Stimulated activated CD4-positive, alpha-beta T cell treated with anti-CD3 and anti-CD28 coated beads, TNF-alpha, amount 100 ng/mL, for 24 hours (primary cell): ENCODE measurements around the gene MSTO1.
"Not testable (repeated sequence)": the region's sequence is repeated elsewhere in the genome, so short reads cannot be mapped to it uniquely, and the experiment has no call there.

Source experiments
- DNase-seq, 3 experiments: peaks; one replicate each; pipeline ENCODE4 v3.0.0-alpha.2; 2020; ENCODE audit warnings: low read depth in 3 of 3

The MSTO1 gene

DNA sequence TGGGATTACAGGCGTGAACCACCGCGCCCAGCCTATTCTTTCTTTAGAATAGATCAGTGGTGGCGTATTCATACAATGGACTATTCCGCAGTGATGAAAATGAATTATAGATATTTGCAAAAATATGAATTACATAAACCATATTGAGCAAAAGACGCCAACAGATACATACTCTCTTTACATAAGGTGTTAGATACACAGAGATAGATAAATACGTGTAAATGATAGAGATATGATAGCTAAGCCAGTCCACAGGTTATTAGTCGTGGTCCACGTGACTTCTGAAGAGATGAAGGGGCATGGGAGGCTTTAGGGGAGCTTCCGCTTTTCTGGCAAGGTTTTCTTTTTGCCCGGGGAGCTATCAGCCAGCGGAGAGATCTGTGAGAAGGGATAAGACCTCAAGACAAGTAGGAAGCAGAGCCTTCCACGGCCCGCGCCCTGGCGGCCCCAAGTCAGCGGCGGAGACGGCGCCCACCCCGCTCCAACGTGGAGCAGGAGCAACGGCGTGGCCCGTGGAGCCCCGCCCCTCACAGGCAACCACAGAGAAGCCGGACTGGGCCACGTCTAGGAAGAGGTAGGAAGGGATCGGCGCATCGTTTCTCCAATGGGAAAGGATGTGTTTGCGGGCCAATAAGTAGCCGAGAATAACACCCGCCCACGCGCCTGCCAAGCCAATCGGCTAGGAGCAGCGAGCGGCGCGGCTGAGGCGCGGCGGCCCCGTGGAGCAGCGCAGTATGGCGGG lies at the start of gene MSTO1:
Gene MSTO1 (plus strand): TSS at position 704 of the 742 bp plus-strand sequence. CDS start 31 bp downstream, at position 735.
- DNase-seq = peak; percentile 97 to 99 (median 99)

DNA sequence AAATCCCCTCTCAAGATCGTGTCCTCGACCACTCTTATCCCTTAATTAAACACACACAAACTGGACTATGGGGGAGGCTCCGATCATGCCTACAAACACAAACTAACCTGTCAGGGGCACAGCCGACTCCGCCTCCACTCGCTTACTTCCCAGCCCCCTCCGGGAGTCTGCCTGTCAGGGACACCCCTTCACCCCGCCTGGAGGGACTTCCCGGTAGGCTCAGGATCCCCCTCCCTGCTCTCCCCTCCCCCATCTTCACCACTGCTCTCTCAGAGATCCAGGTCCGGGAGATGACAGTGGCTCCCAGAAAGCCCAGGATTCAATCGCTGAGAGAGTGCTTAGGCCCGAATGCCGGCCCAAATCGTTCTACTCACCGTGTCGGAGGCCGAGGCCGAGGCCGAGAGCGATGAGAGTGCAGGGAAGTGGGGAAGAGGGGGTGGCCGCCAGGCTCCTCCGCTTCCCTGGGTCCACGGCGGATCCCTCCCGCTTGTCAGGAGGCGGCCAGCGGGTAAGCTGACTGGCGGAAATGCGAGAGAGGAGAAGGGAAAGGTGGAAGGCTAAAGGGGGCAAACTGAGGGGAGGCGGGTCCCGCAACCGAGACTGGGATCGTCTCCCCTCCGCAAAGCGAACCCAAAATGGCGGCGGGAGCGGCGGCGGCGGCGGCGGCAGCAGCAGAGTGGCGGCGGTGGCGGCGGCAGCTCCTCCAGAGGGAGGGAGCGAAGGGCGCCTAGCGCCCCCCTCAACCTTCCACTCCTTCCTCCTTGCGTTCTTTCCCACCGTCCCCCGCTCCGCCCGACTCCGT lies 48.0 kb upstream of the MSTO1 start:
- peak; percentile 36 to 56 (median 37) for DNase-seq

DNA sequence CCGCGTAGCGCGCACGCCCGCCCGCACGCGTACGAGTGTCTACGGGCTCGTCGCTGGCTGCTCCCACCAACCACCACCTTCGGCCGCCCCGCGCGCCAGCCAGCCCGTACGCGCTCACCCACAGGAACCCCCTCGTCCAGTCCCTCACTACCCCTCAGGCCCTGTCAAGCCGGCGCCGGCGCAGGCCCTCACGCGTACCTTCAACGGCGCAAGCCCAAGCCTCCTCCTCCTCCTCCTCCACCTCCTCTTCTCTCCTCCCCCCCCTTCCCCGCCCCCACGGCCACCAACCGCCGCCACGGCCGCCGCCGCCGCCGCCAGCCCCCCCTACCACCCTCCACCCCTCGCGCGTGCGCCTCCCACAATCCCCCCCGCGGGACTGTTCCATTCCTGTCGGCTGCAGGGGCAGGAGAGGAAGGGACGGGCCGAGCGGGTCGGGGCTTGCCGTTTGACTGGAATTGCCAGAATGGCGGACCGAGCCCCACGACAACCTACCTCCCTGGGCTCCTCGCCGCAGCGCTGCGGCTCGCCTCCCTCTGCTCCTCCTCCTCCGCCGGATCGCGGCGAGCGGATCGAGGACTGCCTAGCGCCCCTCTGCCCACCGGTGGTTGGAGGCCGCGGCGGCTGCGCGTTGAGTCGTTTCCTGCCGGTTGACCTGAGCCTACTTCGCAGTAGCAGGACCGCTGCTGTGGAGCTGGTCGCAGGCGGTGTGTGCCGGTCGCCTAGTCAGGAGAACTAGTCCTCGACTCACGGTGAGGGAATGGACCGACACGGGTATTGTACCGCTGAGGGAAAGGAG lies 47.2 kb upstream of the MSTO1 start, which contains the start of gene ASH1L:
Gene ASH1L (minus strand): TSS at position 223 of the 796 bp plus-strand sequence. CDS start 41,284 bp downstream, outside the sequence.
- peak; percentile 88 to 92 (median 89) for DNase-seq

DNA sequence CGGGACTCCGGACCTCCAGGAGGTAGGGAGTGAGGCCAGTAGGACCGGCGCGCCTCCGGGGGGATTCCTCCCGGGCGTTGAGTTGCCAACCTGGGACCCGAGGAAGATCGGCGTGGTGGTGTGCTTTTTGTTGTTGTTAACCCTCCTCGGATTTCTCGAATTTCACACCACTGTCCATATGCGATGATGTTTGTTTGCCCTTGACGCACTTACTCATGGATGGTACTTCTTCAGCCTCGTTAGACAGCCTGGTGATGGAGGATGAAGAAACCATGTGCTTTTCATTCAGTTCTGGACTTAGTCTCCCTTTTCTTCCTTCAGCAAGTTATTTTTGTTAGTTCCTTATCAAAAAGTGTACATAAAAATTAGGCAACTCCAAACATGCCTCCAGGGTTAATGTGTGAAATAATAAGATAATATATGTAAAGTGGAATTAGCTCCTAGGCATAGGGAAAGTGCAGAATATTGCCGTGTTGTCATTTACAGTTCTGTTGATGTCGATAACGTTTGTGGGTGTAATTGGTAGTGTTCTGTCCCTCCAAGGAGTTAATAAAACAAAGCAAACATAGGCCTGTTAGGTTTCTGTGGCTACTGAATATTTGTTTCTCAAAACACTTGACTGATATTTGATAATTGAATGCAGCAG lies 46.5 kb upstream of the MSTO1 start:
- DNase-seq = not testable (repeated sequence)

DNA sequence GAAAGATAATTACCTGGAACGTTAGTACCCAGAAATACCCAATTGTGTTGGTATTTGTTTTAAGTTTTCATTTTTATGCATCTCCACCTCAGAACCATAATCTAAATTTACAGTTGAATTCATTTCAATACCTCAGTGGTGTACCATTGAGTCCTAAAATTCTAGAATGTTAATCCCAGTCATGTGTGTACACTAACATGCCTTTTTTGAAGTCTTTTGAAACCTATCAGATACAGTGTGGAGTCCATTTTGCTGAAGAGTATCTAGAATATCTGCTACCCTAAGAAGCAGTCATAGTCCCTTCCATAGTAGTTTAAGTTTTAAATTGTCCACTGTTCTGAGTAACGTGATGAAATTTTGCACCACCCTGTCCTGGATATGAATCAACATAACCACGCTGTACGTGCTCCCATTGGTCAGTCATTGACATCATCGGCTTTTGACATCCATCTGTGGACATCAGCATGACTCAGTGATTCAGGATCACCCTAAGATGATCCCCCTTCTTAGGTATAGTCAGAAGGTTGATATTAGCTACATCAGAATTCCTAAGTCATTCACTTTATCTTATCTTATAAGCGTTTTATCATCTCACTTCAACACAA lies 39.9 kb upstream of the MSTO1 start:
- DNase-seq = no peak

DNA sequence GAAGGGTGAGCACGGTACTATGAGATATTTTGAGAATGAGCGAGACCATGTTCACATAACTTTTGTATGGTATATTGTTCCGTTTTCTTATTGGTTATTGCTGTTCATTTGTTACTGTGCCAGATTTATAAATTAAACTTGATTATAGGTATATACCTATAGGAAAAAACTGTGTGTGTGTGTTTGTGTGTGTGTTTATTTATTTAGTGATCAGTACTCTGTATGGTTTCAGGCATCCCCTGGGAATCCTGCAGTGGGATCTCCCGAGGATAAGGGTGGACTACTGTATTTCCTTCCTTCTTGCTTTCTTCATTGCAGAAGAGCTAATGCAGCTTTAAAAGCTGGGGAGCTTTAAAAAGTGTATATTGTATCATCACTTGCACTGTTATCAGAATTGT lies 39.4 kb upstream of the MSTO1 start:
- DNase-seq = no peak

DNA sequence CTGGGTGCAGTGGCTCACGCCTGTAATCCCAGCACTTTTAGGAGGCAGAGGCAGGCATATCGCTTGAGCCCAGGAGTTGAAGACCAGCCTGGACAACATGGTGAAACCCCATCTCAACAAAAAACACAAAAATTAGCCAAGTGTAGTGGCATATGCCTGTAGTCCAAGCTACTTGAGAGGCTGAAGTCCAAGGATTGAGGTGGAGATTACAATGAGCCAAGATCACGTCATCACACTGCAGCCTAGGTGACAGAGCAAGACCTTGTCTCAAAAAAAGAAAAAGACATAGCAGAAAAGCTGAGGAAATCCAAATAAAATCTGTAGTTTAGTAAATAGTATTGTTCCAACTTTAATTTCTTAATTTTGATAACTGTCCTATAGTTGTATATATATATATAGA lies 35.9 kb upstream of the MSTO1 start:
- DNase-seq = no peak

DNA sequence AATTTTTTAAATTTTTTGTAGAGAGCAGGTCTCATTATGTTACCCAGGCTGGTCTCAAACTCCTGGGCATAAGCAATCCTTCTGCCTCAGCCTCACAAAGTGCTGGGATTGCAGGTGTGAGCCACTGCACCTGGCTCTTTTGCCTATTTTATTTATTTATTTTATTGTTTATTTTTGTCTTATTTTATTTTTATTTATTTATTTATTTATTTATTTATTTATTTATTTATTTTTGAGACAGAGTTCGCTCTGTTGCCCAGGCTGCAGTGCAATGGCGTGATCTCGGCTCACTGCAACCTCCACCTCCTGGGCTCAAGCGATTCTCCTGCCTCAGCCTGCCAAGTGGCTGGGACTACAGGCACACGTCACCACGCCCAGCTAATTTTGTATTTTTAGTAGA lies 34.4 kb upstream of the MSTO1 start:
- not testable (repeated sequence) for DNase-seq

DNA sequence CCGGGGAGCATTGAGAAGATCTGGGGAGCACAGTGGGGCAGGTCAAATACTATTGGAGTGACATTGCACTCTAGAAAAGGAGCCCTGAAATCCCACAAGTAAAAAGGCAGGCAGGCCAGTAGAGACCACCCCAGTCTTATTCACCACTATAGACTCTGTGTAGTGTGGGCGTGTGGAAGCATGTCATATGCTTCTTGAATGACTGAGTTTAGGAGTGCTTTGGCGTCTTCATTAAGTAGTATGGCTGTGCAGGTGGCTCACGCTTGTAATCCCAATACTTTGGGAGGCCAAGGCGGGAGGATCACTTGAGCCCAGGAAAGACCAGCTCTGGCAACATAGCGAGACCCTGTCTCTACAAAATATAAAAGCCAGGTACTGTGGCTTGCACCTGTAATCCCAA lies 26.2 kb upstream of the MSTO1 start:
- not testable (repeated sequence) for DNase-seq

DNA sequence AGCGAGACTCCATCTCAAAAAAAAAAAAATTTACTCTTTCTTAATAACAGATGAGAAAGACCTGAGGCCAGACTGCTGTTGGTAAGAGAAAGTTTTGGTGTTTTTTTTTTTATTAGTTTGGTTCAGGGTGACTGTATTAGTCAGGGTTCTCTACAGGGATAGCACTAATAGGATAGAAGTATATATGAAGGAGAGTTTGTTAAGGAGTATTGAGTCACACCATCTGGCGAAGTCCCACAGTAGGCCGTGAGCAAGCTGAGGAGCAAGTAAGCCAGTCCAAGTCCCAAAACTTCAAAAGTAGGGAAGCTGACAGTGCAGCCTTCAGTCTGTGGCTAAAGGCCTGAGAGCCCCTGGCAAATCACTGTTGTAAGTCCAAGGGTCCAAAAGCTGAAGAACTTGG lies 20.7 kb upstream of the MSTO1 start:
- not testable (repeated sequence) for DNase-seq

DNA sequence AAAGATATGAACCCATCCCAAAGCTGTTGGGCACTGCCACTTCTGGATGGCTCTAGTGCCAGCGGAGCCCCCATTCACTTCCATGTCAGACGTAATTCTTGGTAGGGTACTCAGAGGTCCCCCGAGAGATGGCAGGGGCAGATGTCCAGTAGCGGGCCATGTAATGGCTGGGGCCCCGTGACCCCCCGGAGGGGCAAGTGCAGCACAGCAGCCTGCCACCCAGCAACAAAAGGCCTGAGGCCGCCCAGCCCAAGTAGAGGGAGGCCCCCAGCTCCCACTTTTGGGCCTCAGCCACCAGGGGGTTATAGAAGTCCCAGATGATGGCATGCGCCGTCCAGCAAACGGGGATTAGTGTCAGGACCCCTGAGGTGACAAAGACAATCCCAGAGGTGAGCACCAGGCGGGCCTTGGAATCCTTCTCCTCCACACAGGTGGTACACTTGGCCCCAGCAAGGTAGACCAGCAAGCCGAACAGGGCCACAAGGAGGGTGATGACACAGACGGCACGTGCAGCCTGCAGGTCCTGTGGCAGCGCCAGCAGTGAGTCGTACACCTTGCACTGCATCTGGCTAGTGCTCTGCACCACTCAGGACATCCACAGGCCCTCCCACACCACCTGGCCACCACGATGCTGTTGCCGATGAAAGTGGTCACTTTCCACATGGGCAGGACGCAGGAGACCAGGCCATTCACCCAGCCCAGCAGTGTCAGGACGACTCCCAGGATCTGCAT lies 19.3 kb upstream of the MSTO1 start:
- not testable (repeated sequence) for DNase-seq

DNA sequence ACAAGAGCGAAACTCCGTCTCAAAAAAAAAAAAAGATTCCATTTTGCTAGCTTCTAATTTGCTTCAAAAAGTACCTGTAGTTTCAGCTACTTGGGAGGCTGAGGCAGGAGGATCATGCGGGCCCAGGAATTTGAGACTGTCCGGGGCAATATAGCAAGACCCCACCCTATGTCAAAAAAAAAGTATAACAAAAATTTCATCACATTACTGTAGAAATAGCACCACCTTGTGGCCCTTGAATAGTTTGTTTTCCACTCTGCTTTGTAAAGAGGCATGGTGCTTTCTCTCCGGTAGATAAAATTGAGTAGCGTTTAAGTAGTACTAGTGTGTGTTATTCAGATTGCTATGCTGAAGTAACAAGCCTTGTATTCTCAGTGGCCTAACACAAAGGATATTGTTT lies 18.2 kb upstream of the MSTO1 start:
- DNase-seq = peak in 1 of 3 experiments; percentile 31

DNA sequence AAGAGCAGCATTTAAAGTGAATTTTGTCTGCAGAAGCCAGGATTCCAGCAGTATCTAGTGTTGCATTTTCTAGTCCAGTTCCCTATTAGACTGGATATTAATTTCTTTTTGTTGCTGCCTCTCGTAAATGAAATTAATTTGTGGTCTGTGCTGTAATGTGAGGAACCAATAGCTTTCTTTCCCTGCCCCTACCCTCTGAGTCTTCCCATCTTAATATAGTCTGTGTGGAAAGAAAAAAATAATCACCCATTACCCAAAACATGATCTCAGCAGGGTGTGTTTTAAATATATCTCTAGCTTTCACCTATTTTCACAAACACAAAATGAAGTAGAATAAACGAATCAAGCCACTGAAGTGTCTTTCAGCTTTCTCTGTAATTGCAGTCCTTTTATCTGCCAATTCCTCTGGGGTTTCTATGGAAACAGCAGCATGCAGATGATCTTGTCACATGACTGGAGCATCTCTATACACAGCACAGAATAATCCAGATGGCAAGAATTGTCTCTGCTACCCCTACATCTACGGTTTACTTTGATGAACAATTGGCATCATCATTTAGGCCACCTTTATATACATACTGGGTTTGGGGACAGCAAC lies 14.0 kb upstream of the MSTO1 start:
- DNase-seq = not testable (repeated sequence)

DNA sequence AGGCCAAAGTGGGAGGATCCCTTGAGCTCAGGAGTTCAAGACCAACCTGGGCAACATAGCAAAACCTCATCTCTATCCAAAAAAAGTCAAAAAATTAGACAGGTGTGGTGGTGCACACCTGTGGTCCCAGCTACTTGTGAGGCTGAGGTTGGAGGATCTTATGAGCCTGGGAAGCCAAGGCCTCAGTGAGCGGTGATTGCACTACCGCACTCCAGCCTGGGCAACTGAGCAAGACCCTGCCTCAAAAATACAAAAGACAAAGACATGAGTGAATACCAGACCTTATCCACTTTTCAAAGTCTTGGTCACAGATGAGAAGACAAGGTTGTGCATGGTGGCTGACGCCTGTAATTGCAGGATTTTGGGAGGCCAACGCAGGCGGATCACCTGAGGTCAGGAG lies 13.2 kb upstream of the MSTO1 start:
- no peak for DNase-seq

DNA sequence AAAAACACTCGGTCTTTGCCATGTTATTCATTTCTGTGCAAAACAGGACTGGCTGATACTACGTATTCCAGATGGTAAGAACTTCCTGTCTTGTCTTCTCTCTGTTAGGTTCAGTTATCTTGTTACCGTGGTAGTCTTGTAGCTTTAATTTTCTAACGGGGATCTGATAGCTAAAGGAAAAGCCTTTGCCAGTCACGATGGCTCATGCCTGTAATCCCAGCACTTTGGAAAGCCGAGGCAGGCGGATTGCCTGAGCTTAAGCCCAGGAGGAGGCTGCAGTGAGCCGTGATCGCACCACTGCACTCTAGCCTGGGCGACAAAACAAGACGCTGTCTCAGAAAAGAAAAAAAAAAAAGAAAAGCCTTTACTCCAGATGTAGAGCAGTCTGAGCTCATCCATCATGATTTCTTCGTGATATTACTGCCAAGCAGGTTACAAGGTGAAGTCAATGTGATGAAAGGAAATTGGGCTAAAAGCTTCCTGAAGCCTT lies 11.1 kb upstream of the MSTO1 start:
- DNase-seq = no peak

DNA sequence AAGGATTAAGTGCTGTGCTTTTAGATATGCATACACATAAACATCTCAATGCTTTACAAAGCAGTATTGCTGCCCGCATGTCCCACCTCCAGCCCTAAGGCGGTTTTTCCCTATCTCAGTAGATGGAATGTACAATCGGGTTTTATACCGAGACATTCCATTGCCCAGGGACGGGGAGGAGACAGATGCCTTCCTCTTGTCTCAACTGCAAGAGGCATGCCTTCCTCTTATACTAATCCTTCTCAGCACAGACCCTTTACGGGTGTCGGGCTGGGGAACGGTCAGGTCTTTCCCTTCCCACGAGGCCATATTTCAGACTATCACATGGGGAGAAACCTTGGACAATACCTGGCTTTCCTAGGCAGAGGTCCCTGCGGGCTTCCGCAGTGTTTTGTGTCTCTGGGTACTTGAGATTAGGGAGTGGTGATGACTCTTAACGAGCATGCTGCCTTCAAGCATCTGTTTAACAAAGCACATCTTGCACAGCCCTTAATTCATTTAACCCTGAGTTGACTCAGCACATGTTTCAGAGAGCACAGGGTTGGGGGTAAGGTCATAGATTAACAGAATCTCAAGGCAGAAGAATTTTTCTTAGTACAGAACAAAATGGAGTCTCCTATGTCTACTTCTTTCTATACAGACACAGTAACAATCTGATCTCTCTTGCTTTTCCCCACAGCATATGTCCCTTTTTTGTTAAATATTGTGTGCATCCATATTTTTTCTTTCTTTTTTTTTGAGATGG lies 10.0 kb upstream of the MSTO1 start:
- not testable (repeated sequence) for DNase-seq

DNA sequence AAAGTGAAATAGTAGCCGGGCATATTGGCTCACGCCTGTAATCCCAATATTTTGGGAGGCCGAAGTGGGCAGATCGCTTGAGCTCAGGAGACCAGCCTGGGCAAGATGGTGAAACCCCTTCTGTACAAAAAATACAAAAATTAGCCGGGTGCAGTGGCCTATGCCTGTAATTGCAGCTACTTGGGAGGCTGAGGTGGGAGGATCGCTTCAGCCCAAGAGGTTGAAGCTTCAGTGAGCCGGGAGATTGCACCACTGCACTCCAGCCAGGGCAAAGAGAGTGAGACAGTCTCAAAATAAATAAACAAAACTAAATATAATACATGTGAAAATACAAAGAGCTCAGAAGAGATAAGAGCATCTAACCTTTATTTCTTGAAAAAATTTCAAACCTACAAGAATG lies 2.3 kb upstream of the MSTO1 start:
- DNase-seq = no peak

DNA sequence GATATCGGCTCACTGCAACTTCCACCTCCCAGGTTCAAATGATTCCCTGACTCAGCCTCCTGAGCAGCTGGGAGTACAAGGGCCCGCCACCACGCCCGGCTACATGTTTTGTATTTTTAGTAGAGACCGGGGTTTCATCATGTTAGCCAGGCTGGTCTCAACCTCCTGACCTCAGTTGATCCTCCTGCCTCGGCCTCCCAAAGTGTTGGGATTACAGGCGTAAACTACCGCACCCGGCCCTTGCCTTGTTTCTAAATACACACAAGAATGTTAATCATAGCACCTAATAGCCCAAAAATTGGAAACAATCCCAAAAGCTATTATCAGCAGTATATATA lies 1.2 kb upstream of the MSTO1 start:
- no peak for DNase-seq

DNA sequence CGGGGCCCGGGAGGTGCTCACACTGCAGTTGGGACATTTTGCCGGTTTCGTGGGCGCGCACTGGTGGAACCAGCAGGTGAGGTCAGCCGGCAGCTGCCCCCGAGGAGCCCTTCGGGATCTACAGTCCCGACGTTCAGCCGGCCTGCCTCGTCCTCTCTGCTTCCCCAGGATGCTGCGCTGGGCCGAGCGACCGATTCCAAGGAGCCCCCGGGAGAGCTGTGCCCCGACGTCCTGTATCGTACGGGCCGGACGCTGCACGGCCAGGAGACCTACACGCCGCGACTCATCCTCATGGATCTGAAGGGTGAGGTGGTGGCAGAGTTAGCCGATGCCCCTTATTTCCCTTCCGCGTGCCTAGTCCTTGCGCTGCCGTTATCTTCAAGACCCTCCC lies 234 bp downstream of the MSTO1 start:
- not testable (repeated sequence) for DNase-seq
